ENCODE data around the gene MYH6.
"Not testable (repeated sequence)": the region's sequence is repeated elsewhere in the genome, so short reads cannot be mapped to it uniquely, and the experiment has no call there.

DNA sequence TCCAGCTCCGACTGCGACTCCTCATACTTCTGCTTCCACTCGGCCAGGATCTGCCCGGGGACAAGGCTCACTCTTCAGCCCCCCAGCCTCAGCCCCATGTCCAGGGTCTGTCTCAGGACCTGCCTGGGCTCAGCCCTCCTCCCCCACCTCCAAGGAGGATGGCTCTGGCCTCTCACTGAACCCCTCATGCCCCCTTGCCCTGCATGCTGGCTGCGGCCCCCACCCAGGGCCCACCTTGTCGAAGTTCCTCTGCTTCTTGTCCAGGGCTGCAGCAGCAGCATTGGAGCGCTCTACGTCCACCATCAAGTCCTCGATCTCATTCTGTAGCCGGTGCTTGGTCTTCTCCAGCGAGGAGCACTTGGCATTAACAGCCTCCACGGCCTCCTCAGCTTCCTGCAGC lies 9.2 kb upstream of the MYH6 start:
- TF ChIP-seq EP300 (IDR thresholded peaks at IDR 0.05; ENCODE audit: low read depth in 2 of 2, low read length in 2 of 2); EP300 (CRISPR knock-in tag; IDR thresholded peaks at IDR 0.05; ENCODE audit: borderline replicate concordance); SRSF1 (optimal IDR thresholded peaks at IDR 0.05; ENCODE audit: low read depth, low read length); FOSL2 (CRISPR knock-in tag; IDR thresholded peaks at IDR 0.05); ZNF138 (CRISPR knock-in tag; IDR thresholded peaks at IDR 0.05; ENCODE audit: low read depth); ZNF891 (CRISPR knock-in tag; IDR thresholded peaks at IDR 0.05); RELA (CRISPR knock-in tag; IDR thresholded peaks at IDR 0.05); TBX3 (IDR thresholded peaks at IDR 0.05; ENCODE audit: borderline replicate concordance); NPAS2 (CRISPR knock-in tag; IDR thresholded peaks at IDR 0.05; ENCODE audit: borderline replicate concordance); CREM (IDR thresholded peaks at IDR 0.05); CREM (CRISPR knock-in tag; IDR thresholded peaks at IDR 0.05): not testable (repeated sequence)
- TF ChIP-seq, protein P1, sequence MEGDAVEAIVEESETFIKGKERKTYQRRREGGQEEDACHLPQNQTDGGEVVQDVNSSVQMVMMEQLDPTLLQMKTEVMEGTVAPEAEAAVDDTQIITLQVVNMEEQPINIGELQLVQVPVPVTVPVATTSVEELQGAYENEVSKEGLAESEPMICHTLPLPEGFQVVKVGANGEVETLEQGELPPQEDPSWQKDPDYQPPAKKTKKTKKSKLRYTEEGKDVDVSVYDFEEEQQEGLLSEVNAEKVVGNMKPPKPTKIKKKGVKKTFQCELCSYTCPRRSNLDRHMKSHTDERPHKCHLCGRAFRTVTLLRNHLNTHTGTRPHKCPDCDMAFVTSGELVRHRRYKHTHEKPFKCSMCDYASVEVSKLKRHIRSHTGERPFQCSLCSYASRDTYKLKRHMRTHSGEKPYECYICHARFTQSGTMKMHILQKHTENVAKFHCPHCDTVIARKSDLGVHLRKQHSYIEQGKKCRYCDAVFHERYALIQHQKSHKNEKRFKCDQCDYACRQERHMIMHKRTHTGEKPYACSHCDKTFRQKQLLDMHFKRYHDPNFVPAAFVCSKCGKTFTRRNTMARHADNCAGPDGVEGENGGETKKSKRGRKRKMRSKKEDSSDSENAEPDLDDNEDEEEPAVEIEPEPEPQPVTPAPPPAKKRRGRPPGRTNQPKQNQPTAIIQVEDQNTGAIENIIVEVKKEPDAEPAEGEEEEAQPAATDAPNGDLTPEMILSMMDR (CRISPR knock-in tag; IDR thresholded peaks at IDR 0.05), result not testable (repeated sequence)
- TF ChIP-seq, protein P2, sequence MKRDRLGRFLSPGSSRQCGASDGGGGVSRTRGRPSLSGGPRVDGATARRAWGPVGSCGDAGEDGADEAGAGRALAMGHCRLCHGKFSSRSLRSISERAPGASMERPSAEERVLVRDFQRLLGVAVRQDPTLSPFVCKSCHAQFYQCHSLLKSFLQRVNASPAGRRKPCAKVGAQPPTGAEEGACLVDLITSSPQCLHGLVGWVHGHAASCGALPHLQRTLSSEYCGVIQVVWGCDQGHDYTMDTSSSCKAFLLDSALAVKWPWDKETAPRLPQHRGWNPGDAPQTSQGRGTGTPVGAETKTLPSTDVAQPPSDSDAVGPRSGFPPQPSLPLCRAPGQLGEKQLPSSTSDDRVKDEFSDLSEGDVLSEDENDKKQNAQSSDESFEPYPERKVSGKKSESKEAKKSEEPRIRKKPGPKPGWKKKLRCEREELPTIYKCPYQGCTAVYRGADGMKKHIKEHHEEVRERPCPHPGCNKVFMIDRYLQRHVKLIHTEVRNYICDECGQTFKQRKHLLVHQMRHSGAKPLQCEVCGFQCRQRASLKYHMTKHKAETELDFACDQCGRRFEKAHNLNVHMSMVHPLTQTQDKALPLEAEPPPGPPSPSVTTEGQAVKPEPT (CRISPR knock-in tag; IDR thresholded peaks at IDR 0.05; ENCODE audit: low read depth), result not testable (repeated sequence)
- TF ChIP-seq, protein P3, sequence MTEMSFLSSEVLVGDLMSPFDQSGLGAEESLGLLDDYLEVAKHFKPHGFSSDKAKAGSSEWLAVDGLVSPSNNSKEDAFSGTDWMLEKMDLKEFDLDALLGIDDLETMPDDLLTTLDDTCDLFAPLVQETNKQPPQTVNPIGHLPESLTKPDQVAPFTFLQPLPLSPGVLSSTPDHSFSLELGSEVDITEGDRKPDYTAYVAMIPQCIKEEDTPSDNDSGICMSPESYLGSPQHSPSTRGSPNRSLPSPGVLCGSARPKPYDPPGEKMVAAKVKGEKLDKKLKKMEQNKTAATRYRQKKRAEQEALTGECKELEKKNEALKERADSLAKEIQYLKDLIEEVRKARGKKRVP (CRISPR knock-in tag; IDR thresholded peaks at IDR 0.05), result not testable (repeated sequence)
- TF ChIP-seq, protein P4, sequence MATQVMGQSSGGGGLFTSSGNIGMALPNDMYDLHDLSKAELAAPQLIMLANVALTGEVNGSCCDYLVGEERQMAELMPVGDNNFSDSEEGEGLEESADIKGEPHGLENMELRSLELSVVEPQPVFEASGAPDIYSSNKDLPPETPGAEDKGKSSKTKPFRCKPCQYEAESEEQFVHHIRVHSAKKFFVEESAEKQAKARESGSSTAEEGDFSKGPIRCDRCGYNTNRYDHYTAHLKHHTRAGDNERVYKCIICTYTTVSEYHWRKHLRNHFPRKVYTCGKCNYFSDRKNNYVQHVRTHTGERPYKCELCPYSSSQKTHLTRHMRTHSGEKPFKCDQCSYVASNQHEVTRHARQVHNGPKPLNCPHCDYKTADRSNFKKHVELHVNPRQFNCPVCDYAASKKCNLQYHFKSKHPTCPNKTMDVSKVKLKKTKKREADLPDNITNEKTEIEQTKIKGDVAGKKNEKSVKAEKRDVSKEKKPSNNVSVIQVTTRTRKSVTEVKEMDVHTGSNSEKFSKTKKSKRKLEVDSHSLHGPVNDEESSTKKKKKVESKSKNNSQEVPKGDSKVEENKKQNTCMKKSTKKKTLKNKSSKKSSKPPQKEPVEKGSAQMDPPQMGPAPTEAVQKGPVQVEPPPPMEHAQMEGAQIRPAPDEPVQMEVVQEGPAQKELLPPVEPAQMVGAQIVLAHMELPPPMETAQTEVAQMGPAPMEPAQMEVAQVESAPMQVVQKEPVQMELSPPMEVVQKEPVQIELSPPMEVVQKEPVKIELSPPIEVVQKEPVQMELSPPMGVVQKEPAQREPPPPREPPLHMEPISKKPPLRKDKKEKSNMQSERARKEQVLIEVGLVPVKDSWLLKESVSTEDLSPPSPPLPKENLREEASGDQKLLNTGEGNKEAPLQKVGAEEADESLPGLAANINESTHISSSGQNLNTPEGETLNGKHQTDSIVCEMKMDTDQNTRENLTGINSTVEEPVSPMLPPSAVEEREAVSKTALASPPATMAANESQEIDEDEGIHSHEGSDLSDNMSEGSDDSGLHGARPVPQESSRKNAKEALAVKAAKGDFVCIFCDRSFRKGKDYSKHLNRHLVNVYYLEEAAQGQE (IDR thresholded peaks at IDR 0.05; ENCODE audit: borderline replicate concordance in 1 of 2, low read depth in 1 of 2, low read length in 2 of 2), result not testable (repeated sequence)
- TF ChIP-seq, protein P5, sequence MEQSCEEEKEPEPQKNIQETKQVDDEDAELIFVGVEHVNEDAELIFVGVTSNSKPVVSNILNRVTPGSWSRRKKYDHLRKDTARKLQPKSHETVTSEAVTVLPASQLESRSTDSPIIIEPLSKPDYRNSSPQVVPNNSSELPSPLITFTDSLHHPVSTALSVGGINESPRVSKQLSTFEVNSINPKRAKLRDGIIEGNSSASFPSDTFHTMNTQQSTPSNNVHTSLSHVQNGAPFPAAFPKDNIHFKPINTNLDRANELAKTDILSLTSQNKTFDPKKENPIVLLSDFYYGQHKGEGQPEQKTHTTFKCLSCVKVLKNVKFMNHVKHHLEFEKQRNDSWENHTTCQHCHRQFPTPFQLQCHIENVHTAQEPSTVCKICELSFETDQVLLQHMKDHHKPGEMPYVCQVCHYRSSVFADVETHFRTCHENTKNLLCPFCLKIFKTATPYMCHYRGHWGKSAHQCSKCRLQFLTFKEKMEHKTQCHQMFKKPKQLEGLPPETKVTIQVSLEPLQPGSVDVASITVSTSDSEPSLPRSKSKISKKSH (CRISPR knock-in tag; IDR thresholded peaks at IDR 0.05; ENCODE audit: borderline replicate concordance), result not testable (repeated sequence)
